Activated CD8-positive, alpha-beta memory T cell treated with anti-CD3 and anti-CD28 coated beads, Interleukin-2, amount 10 ng/mL, durations not matched to agents 7 days and 5 days (primary cell): ENCODE measurements around the gene STIP1. TPM values are rescaled to one million over a fixed set of nuclear protein-coding genes. Genes with fewer than 3 reads are reported as not detected.

Source experiments
- ATAC-seq: fragments of 150-1000 bp; cut with Tn5 transposase; one replicate; pipeline ENCODE4 v1.10.0; 2021; ENCODE audit warnings: moderate library complexity
- CTCF ChIA-PET: fragments of 350-600 bp; sonication (Branson Sonifier 250); formaldehyde crosslinking; loops from one replicate; lab custom pipeline; 2021; ENCODE audit warnings: antibody characterized with exemption; lab: Charles Lee
- DNase-seq: peaks from one replicate; pipeline ENCODE4 v3.0.0-alpha.2; 2020
- H3K27ac Mint-ChIP-seq: one replicate; pipeline ENCODE4 v1.8.0; 2021; ENCODE audit warnings: mild to moderate bottlenecking, mixed read lengths
- H3K27me3 Mint-ChIP-seq: one replicate; pipeline ENCODE4 v1.8.0; 2021; ENCODE audit warnings: mixed read lengths
- H3K36me3 Mint-ChIP-seq: one replicate; pipeline ENCODE4 v1.8.0; 2021; ENCODE audit warnings: mild to moderate bottlenecking, mixed read lengths
- H3K4me1 Mint-ChIP-seq: one replicate; pipeline ENCODE4 v1.8.0; 2021; ENCODE audit warnings: mixed read lengths
- H3K4me3 Mint-ChIP-seq: one replicate; pipeline ENCODE4 v1.8.0; 2021; ENCODE audit warnings: mild to moderate bottlenecking, moderate library complexity, mixed read lengths
- H3K9me3 Mint-ChIP-seq: one replicate; pipeline ENCODE4 v1.8.0; 2022; ENCODE audit warnings: low read depth, mixed read lengths
- total RNA-seq, 2 experiments: library from RNA; stranded (reverse); gene quantifications; one replicate each; pipeline ENCODE4 v1.2.3, GENCODE V29; 2021

STIP1 gene
- total RNA-seq, 2 experiments from 2014 or later = 303 to 410 TPM

- peak overlapping the region; percentile 76 for H3K4me3 Mint-ChIP-seq
- H3K9me3 Mint-ChIP-seq = no peaks in the 10 kb centered on the region
- peaks cover 1% of the 10 kb centered on the region for H3K36me3 Mint-ChIP-seq
- no peak for DNase-seq
- no peak for ATAC-seq
- no peak overlapping the region for H3K27ac Mint-ChIP-seq
- no peaks in the 10 kb centered on the region for H3K27me3 Mint-ChIP-seq
- CTCF ChIA-PET = interaction anchor here (1.0 to 3.5 kb wide), 3 partner anchors 10 to 25 kb away, joined by 4 to 18 read pairs (median 5); partner anchors contain the start of genes FERMT3 and FKBP2
- peaks cover 48% of the 10 kb centered on the region for H3K4me1 Mint-ChIP-seq
Observed at GRCh38 chr11:64231546-64231945, 45.6 kb downstream of the STIP1 start.

- CTCF ChIA-PET = interaction anchor here (1.0 to 3.5 kb wide), 3 partner anchors 9 to 28 kb away, joined by 4 to 18 read pairs (median 5); partner anchors contain the start of genes FERMT3 and FKBP2
- peaks cover 45% of the 10 kb centered on the region for H3K4me1 Mint-ChIP-seq
- H3K27ac Mint-ChIP-seq = peak overlapping the region; percentile 23
- peak overlapping the region; percentile 76 for H3K4me3 Mint-ChIP-seq
- ATAC-seq = no peak
- no peaks in the 10 kb centered on the region for H3K27me3 Mint-ChIP-seq
- H3K9me3 Mint-ChIP-seq = no peaks in the 10 kb centered on the region
- H3K36me3 Mint-ChIP-seq = peaks cover 5% of the 10 kb centered on the region
- no peak for DNase-seq
Observed at GRCh38 chr11:64232182-64232966, 46.4 kb downstream of the STIP1 start.

- ATAC-seq (no peak), DNase-seq (no peak)
- peaks cover 46% of the 10 kb centered on the region for H3K4me1 Mint-ChIP-seq
- no peaks in the 10 kb centered on the region for H3K9me3 Mint-ChIP-seq
- peaks cover 5% of the 10 kb centered on the region for H3K36me3 Mint-ChIP-seq
- CTCF ChIA-PET = interaction anchor here (0.6 to 1.6 kb wide), 2 partner anchors 29 to 1501 kb away, joined by 4 to 5 read pairs; no protein-coding TSS in a partner anchor
- no peaks in the 10 kb centered on the region for H3K27me3 Mint-ChIP-seq
- H3K27ac Mint-ChIP-seq = no peak overlapping the region
- H3K4me3 Mint-ChIP-seq = no peak overlapping the region
Observed at GRCh38 chr11:64232967-64233315, 47.0 kb downstream of the STIP1 start.

- H3K4me1 Mint-ChIP-seq = peaks cover 43% of the 10 kb centered on the region
- H3K9me3 Mint-ChIP-seq = no peaks in the 10 kb centered on the region
- peak within 1 kb of the TSS; percentile 73 for H3K27ac Mint-ChIP-seq
- peak within 1 kb of the TSS; percentile 81 for H3K4me3 Mint-ChIP-seq
- no peaks in the 10 kb centered on the region for H3K27me3 Mint-ChIP-seq
- peak; percentile 80 for DNase-seq
- H3K36me3 Mint-ChIP-seq = peaks cover 3% of the 10 kb centered on the region
- ATAC-seq = peak; percentile 57
- CTCF ChIA-PET = interaction anchor here (0.7 to 1.6 kb wide), 2 partner anchors 30 to 43 kb away, joined by 3 to 5 read pairs; no protein-coding TSS in a partner anchor
Observed at GRCh38 chr11:64233913-64234586, 48.1 kb downstream of the STIP1 start, which contains the start of gene VEGFB. TSS of gene VEGFB (plus strand) at chr11:64234584. CDS start at chr11:64234834, 250 bp downstream.

- Mint-ChIP-seq H3K27ac (peak overlapping the region; percentile 73), H3K36me3 (peaks cover 3% of the 10 kb centered on the region), H3K27me3 (no peaks in the 10 kb centered on the region), H3K4me1 (peaks cover 38% of the 10 kb centered on the region), H3K9me3 (no peaks in the 10 kb centered on the region), H3K4me3 (peak overlapping the region; percentile 81)
- CTCF ChIA-PET = interaction anchor here (0.6 to 2.3 kb wide), 3 partner anchors 17 to 44 kb away, joined by 3 to 7 read pairs (median 6); no protein-coding TSS in a partner anchor
- DNase-seq (peak; percentile 69), ATAC-seq (peak; percentile 48)
Observed at GRCh38 chr11:64234647-64235379, 48.8 kb downstream of the STIP1 start.

- peaks cover 44% of the 10 kb centered on the region for H3K4me1 Mint-ChIP-seq
- CTCF ChIA-PET = interaction anchor here (0.7 to 2.3 kb wide), 3 partner anchors 31 to 69 kb away, joined by 3 to 7 read pairs (median 3); no protein-coding TSS in a partner anchor
- peak overlapping the region; percentile 73 for H3K27ac Mint-ChIP-seq
- H3K36me3 Mint-ChIP-seq = peaks cover 3% of the 10 kb centered on the region
- no peak for DNase-seq
- no peaks in the 10 kb centered on the region for H3K27me3 Mint-ChIP-seq
- peak overlapping the region; percentile 81 for H3K4me3 Mint-ChIP-seq
- H3K9me3 Mint-ChIP-seq = no peaks in the 10 kb centered on the region
- ATAC-seq = no peak
Observed at GRCh38 chr11:64235437-64236161, 49.6 kb downstream of the STIP1 start.

- Mint-ChIP-seq H3K27ac (no peak overlapping the region), H3K9me3 (no peaks in the 10 kb centered on the region), H3K4me3 (no peak overlapping the region), H3K27me3 (no peaks in the 10 kb centered on the region), H3K4me1 (peaks cover 38% of the 10 kb centered on the region), H3K36me3 (peaks cover 3% of the 10 kb centered on the region)
- ATAC-seq (no peak), DNase-seq (no peak)
- CTCF ChIA-PET = interaction anchor here (1.3 kb wide), 1 partner anchor 11 kb away, joined by 6 read pairs; the partner anchor contains the start of genes NUDT22 and TRPT1
Observed at GRCh38 chr11:64237484-64237951, 51.5 kb downstream of the STIP1 start.

GRCh38 chr11:64238076-64238475, 52.1 kb downstream of the STIP1 start:
- CTCF ChIA-PET = interaction anchor here (2.7 kb wide), 1 partner anchor 11 kb away, joined by 9 read pairs; the partner anchor contains the start of genes NUDT22 and TRPT1
- Mint-ChIP-seq H3K4me1 (peaks cover 41% of the 10 kb centered on the region), H3K9me3 (no peaks in the 10 kb centered on the region), H3K27ac (peak overlapping the region; percentile 21), H3K36me3 (peaks cover 3% of the 10 kb centered on the region), H3K27me3 (no peaks in the 10 kb centered on the region), H3K4me3 (no peak overlapping the region)
- ATAC-seq = no peak
- no peak for DNase-seq

- Mint-ChIP-seq H3K4me1 (peaks cover 46% of the 10 kb centered on the region), H3K27me3 (no peaks in the 10 kb centered on the region), H3K36me3 (peaks cover 3% of the 10 kb centered on the region), H3K27ac (peak overlapping the region; percentile 44), H3K9me3 (no peaks in the 10 kb centered on the region), H3K4me3 (no peak overlapping the region)
- ATAC-seq (no peak), DNase-seq (no peak)
- CTCF ChIA-PET = interaction anchor here (1.5 to 5.4 kb wide), 4 partner anchors 12 to 66 kb away, joined by 3 to 37 read pairs (median 12); partner anchors contain the start of genes ESRRA, FERMT3, NUDT22 and PLCB3
Observed at GRCh38 chr11:64238999-64239398, 53.0 kb downstream of the STIP1 start.

GRCh38 chr11:64239662-64240434, 53.9 kb downstream of the STIP1 start:
- H3K4me3 Mint-ChIP-seq = peak overlapping the region; percentile 83
- CTCF ChIA-PET = interaction anchor here (1.5 to 5.4 kb wide), 4 partner anchors 11 to 65 kb away, joined by 3 to 37 read pairs (median 12); partner anchors contain the start of genes ESRRA, FERMT3, NUDT22 and PLCB3
- H3K36me3 Mint-ChIP-seq = peaks cover 3% of the 10 kb centered on the region
- H3K27me3 Mint-ChIP-seq = no peaks in the 10 kb centered on the region
- DNase-seq = no peak
- no peak for ATAC-seq
- H3K9me3 Mint-ChIP-seq = no peaks in the 10 kb centered on the region
- H3K27ac Mint-ChIP-seq = peak overlapping the region; percentile 95
- H3K4me1 Mint-ChIP-seq = peaks cover 50% of the 10 kb centered on the region
